ENCODE data around the gene FAM120B. TPM values are rescaled to one million over a fixed set of nuclear protein-coding genes. Genes with fewer than 3 reads are reported as not detected.

The FAM120B gene
- total and polyA plus RNA-seq, 2 of the 4 experiments (the other 2 are of a cell fraction): 15.3 to 28.0 TPM

GRCh38 chr6:170442596-170442995 lies 136.0 kb downstream of the FAM120B start:
- Histone ChIP-seq H3K36me3 (ENCODE audit: control insufficient read depth, insufficient read depth, low read length) (no peaks in the 10 kb centered on the region), H2AFZ (replicated peaks; ENCODE audit: low read length, poor library complexity) (no peak overlapping the region), H2BK15ac (ENCODE audit: low read depth, low read length) (no peak overlapping the region), H4K91ac (ENCODE audit: insufficient read depth, low read depth, low read length) (no peak overlapping the region), H2BK20ac (ENCODE audit: low read depth, low read length) (no peak overlapping the region), H3K27me3 (ENCODE audit: control insufficient read depth, insufficient read depth, low read length) (no peaks in the 10 kb centered on the region), H3K27ac (ENCODE audit: insufficient read depth, low read length) (no peak overlapping the region), H2AK5ac (ENCODE audit: low read depth, low read length) (no peak overlapping the region), H3K79me1 (ENCODE audit: low read depth in 1 of 2, low read length in 2 of 2) (0 out of 4 replicates have a peak, but pooled peaks cover 0 to 4% of the 10 kb centered on the region in 2 experiments), H3K9ac (ENCODE audit: low read depth, low read length) (no peak overlapping the region), H3K4me1 (ENCODE audit: control insufficient read depth, insufficient read depth, low read length) (peaks cover 21% of the 10 kb centered on the region), H3K9me3 (ENCODE audit: control insufficient read depth, insufficient read depth, low read length) (no peaks in the 10 kb centered on the region; the same call in 1 of the 2 replicates), H3K4me3 (ENCODE audit: insufficient read depth, low read depth, low read length) (no peak overlapping the region), H3K23ac (ENCODE audit: low read depth, low read length) (no peak overlapping the region), H4K8ac (ENCODE audit: low read depth in 2 of 2, low read length in 2 of 2) (no peak overlapping the region), H4K20me1 (ENCODE audit: insufficient read depth, low read length) (no peaks in the 10 kb centered on the region), H3K56ac (ENCODE audit: extremely low read depth, insufficient read depth, low read length) (no peak overlapping the region), H2AK9ac (replicated peaks; ENCODE audit: low read depth, low read length, poor library complexity) (no peak overlapping the region), H2BK5ac (ENCODE audit: low read depth, low read length, poor library complexity, severe bottlenecking) (no peak overlapping the region), H3K14ac (replicated peaks; ENCODE audit: low read depth, low read length) (no peak overlapping the region), H3K18ac (ENCODE audit: low read depth, low read length) (no peak overlapping the region), H3K4ac (ENCODE audit: low read depth, low read length) (no peak overlapping the region), H4K5ac (ENCODE audit: low read depth, low read length) (no peak overlapping the region), H3K4me2 (ENCODE audit: low read depth, low read length) (no peak overlapping the region), H3K9me1 (ENCODE audit: insufficient read depth, low read length) (peaks cover 14% of the 10 kb centered on the region), H2BK120ac (ENCODE audit: low read depth, low read length) (no peak overlapping the region)
- dilution Hi-C loops (cut with HindIII; ENCODE audit: low sequenced_read_pairs, unreplicated experiment): no loop called here
- ATAC-seq (ENCODE audit: low read depth) (no peak), DNase-seq (no peak)
- intact Hi-C loops (cut with micrococcal nuclease): no loop called here
- in situ Hi-C loops (cut with MboI; ENCODE audit: low sequenced_read_pairs): no loop called here
- TF ChIP-seq RCOR1 (IDR thresholded peaks at IDR 0.05; ENCODE audit: insufficient replicate concordance, low read length): no peak
- TF ChIP-seq CEBPB (IDR thresholded peaks at IDR 0.05; ENCODE audit: low read depth, low read length): no peak
- no peak for TF ChIP-seq BHLHE40 (IDR thresholded peaks at IDR 0.05; ENCODE audit: low read depth, low read length)
- TF ChIP-seq CTCF (conservative IDR thresholded peaks at IDR 0.05; ENCODE audit: low read depth, low read length): no peak
- TF ChIP-seq NFE2L2 (IDR thresholded peaks at IDR 0.05; ENCODE audit: low read depth, low read length): no peak
- TF ChIP-seq CHD1 (IDR thresholded peaks at IDR 0.05; ENCODE audit: low read depth, low read length): no peak
- no peak for TF ChIP-seq RAD21 (IDR thresholded peaks at IDR 0.05; ENCODE audit: low read length)
- TF ChIP-seq POLR2A (IDR thresholded peaks at IDR 0.05; ENCODE audit: low read depth, low read length): no peak
- TF ChIP-seq MXI1 (IDR thresholded peaks at IDR 0.05; ENCODE audit: borderline replicate concordance, low read depth, low read length): no peak
- TF ChIP-seq USF2 (IDR thresholded peaks at IDR 0.05; ENCODE audit: low read depth, low read length): no peak
- CTCF ChIA-PET: interaction anchor here (0.7 kb wide), 1 partner anchor 611 kb away, joined by 7 read pairs; no protein-coding TSS in a partner anchor
- no CpG with 5 or more reads among the region's 8 CpGs for WGBS, 2 experiments (ENCODE audit: extremely low coverage in 2 of 2, insufficient read length in 1 of 2)
- POLR2A ChIA-PET (ENCODE audit: unreplicated experiment): no interaction called here
- no TSS peak for BruUV-seq (replicated peaks)
